Inflammatory macrophage treated with lipopolysaccharide for 4 hours (primary cell): ENCODE measurements around the gene PRKD2.

Experiments used
- DNase-seq: peaks from one replicate; pipeline ENCODE4 v3.0.0-alpha.2; 2020

Gene PRKD2

GRCh38 chr19:46717034-46717715 lies at the start of gene PRKD2:
PRKD2 (minus strand) TSS chr19:46717114; CDS start chr19:46716370, 744 bp downstream.
- peak; percentile 80 for DNase-seq

DNA sequence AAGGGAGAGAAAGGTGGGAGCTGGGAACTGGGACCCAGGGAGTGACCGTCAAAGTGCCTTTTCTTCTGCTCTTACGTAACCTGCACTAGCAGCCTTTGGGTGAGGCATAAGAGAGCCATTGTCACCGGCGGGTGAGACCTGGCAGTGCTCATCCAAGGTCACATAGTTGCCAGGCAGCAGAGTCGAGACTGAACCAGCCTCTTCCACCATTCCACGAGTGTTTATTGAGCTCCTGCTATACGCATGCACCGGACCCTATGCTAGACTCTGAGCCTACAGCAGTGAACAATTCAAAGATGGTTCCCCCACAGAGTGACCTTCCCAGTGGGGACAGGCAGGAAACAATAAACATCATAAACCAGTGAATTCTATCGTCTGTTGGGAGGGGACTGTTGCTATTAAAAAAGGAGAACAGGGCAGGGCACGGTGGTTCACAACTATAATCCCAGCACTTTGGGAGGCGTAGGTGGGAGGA lies 47.9 kb upstream of the PRKD2 start:
- no peak for DNase-seq

DNA sequence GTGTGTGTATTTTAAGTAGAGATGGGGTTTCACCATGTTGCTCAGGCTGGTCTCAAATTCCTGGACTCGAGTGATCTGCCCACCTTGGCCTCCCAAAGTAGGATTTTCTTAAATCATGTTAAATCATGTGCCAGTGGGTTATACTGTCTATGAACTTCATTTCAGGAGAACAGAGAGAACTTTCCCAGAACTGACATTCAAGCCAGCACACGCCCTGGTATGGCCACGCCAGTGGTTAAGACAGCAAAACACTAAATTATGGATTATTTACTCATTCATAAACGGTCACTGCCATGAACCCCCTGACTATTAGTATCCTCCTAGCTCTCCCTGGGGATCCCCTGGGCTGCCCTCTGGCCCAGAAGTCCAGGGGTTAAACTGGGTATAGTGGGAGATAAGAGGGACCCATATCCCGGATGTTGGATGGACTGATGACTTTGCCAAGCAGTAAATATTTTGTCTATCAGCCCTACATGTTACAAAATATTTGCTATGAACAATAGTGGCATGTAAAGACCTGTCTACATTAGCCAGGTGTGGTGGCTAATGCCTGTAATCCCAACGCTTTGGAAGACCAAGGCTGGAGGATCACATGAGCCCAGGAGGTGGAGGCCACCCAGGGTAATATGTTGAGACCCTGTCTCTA lies 45.5 kb upstream of the PRKD2 start:
- DNase-seq, result no peak

DNA sequence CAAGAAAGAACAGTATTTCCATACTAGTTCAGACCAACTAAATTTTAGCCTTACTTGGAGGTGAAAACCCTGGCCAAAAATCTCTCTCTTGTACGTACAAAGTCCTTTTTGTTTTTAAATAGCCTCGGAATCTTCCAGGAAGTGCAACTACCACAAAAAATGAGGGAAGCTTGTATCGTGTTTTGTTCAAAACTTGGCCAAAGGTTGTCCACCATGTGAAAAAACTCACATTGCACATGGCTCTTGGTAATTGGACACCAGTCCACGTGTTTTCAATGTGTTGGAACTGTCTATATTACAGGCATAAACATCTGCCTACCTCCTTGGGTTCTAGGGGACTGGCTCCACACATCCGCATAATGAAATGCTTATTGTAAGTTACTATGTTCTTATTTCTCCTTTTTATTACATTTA lies 44.5 kb upstream of the PRKD2 start:
- DNase-seq, result no peak

GRCh38 chr19:46760897-46761296 lies 44.0 kb upstream of the PRKD2 start:
- peak; percentile 32 for DNase-seq

DNA sequence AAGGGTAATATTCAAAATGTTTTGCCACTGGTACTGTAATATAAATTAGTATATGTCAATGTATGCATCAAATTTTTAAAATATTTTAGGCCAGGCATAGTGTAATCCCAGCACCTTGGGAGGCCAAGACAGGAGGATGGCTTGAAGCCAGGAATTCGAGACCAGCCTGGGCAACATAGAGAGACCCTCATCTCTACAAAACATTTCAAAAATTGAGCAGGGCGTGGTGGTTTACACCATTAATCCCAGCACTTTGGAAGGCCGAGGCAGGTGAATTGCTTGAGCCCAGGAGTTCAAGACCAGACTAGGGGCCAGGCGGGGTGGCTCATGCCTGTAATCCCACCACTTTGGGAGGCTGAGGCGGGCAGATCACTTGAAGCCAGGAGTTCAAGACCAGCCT lies 43.4 kb upstream of the PRKD2 start:
- DNase-seq, result no peak

GRCh38 chr19:46759817-46760333 lies 43.0 kb upstream of the PRKD2 start:
- DNase-seq, result no peak

DNA sequence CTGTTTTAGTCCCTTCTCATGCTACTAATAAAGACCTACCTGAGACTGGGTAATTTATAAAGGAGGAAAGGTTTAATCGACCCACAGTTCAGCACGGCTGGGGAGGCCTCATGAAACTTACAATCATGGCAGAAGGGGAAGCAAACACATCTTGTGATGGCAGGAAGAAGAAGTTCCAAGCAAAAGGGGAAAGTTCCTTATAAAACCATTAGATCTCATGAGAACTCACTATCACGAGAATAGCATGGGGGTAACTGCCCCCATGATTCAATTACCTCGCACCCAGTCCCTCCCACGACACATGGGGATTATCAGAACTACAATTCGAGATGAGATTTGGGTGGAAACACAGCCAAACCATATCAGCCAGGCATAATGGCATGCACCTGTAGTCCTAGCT lies 42.3 kb upstream of the PRKD2 start:
- DNase-seq, result peak; percentile 56

DNA sequence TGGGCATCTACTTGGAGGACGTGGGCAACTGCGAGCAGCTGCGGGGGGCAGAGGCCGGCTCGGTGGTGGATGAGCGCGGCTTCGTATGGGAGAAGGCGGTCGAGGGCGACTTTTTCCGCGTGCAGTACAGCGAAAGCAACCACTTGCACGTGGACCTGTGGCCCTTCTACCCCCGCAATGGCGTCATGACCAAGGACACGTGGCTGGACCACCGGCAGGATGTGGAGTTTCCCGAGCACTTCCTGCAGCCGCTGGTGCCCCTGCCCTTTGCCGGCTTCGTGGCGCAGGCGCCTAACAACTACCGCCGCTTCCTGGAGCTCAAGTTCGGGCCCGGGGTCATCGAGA lies 39.6 kb upstream of the PRKD2 start:
- DNase-seq, result no peak

GRCh38 chr19:46755853-46756543 lies 39.1 kb upstream of the PRKD2 start:
- DNase-seq, result no peak

DNA sequence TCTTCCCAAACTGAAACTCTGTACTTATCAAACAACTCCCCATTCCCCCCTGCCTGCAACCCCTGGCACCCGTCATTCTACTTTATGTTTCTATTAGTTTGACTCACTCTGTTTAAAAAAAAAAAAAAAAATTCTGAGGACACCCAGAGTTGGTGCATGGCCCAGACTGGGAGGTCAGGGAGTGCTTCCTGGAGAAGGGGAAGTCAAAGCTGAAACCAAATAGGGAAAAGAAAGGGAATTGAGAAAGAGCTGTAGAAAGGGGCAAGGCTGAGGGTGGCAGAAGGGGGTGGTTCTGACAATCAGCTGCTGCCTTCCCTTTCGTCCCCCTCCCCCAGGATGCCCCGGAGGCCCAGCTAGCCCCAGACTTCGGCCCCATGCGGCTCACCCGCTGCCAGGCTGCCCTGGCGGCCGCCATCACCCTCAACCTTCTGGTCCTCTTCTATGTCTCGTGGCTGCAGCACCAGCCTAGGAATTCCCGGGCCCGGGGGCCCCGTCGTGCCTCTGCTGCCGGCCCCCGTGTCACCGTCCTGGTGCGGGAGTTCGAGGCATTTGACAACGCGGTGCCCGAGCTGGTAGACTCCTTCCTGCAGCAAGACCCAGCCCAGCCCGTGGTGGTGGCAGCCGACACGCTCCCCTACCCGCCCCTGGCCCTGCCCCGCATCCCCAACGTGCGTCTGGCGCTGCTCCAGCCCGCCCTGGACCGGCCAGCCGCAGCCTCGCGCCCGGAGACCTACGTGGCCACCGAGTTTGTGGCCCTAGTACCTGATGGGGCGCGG lies 38.4 kb upstream of the PRKD2 start:
- DNase-seq, result peak; percentile 88

DNA sequence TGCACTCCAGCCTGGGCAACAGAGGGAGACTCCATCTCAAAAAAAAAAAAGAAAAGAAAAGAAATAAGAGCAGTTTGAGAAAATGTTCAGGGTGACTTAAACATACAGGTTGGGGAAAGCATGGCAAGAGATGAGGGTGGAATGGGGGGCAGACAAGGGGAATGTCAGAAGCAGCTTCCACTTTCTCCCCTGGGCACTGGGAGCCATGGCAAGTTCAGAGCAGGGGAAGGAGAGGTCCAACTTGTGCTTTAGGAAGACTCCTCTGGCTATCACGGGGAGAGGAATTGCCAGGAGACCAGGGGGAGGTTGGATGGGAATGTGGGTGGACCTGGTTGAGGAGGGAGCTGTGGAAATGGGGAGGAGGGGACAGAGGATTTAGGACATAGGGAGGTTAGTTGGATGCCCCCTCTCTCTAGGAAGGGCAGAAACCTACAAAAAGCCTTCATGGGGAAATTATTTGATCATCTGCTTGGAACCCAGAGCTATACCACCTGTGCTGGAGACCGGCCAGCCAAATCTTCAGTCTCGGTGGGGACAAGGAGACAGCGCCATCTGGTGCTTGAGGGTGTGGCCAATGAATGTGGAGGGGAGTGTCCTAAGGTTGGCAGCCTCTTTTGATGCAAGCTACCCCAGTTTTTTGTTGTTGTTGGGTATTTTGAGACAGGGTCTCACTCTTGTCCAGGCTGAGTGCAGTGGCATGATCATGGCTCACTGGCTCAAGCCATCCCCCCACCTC lies 36.7 kb upstream of the PRKD2 start:
- peak; percentile 59 for DNase-seq

- DNase-seq, result peak; percentile 77
These were observed 31.6 kb upstream of the PRKD2 start for GRCh38 chr19:46748325-46749109.

- peak; percentile 56 for DNase-seq
These were observed 29.6 kb upstream of the PRKD2 start, which contains the start of gene STRN4 for GRCh38 chr19:46746281-46747057. STRN4 (minus strand) TSS chr19:46746450; CDS start chr19:46746430, 20 bp downstream.

DNA sequence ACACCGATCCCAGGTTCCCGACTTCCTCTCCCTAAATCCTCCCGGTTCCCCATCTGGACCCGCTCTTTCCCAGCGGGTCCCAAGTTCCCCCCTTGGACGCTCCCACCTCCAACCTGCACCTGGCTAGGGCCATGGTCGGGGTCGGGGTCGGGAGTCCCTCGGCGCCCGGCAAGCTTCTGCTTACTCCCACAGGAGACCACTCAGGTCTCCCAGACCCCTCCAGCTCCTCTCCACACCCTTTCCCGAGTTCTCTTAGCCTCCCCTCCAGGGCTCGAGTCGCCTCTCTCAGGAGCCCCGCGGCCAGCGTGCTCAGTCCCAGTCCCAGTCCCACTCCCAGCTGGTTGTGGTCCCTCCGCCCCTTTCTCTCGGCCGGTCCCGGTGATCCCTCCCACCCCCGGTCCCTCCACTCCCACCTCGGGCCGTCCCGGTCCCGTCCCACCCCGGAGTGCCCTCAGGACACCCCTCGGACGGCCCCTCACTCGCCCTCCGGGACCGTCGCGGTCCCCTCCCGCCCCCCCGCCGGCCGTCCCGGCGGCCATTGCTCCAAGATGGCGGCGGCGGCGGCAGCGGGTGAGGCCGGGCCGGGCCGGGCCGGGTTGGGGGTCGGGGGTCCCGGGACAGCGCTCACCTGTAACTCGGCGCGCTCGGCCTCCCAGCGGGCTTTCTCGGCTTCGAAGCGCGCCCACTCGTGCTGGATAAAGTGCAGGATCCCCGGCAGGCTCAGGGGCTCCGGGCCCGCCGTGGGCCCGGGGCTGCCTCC lies 28.8 kb upstream of the PRKD2 start, which contains the start of gene FKRP:
TSS of gene FKRP (plus strand) at position 537 of the 760 bp plus-strand sequence. CDS start 9,394 bp downstream, outside the sequence.
- no peak for DNase-seq

DNA sequence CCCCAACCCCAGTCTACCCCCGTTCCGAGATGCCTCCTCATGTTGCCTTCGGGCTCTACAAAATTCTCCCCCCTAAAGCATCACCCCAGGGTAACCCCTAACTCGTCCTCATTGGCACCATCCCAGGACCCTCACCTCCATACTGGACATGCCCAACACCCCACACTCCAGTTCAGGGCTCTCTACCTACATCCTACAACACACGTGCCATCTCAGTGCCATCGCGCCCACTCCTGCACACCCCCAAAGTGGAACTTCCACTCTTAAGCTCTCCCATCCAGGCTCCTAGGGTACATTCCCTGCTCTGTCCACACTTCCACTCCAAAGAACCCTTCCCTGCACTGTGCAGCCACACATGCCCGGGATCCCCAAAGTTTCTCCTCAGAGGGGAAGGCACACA lies 28.1 kb upstream of the PRKD2 start:
- no peak for DNase-seq

DNA sequence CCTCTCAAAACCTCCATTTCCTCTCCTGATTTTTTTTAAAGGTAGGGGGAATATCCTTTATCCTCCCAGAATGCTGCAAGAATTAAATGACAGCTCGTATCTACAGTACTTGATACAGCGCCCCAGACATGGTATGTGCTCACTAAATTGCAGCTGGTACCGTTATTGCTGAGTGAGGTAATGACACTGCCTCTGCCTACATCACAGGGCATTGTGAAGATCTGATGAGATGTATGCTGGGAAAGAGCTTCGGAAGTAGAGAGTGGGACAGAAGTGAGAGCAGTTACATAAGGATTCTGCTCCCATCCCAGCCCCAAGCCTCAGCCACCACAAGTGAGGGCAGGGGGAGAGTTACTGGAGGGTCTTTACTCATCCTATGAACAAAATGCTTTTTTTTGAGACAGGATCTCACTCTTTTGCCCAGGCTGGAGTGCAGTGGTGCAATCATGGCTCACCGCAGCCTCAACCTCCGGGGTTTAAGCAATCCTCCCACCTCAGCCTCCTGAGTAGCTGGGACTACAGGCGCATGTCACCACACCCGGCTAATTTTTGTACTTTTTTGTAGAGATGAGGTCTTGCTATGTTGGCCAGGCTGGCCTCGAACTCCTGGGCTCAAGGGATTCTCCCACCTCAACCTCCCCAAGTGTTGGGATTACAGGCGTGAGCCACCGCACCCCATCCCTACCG lies 27.2 kb upstream of the PRKD2 start:
- peak; percentile 25 for DNase-seq

GRCh38 chr19:46742926-46743480 lies 26.1 kb upstream of the PRKD2 start:
- DNase-seq, result peak; percentile 76

- no peak for DNase-seq
These were observed 24.5 kb upstream of the PRKD2 start for GRCh38 chr19:46741447-46741846.
